Measurements from ENCODE around the gene DLL3.

Gene DLL3

GRCh38 chr19:39515551-39516191 lies 16.9 kb downstream of the DLL3 start:
- no peak overlapping the region for H3K4me3 ChIP-seq (ENCODE audit: low read depth, low read length)
- TF ChIP-seq CTCF (IDR thresholded peaks at IDR 0.05; ENCODE audit: low read depth, low read length): no peak
- no peak for DNase-seq (ENCODE audit: low read depth, low spot score)
- in situ Hi-C loops (cut with HindIII; ENCODE audit: low sequenced_read_pairs): no loop called here

GRCh38 chr19:39516270-39516669 lies 17.5 kb downstream of the DLL3 start:
- TF ChIP-seq CTCF (IDR thresholded peaks at IDR 0.05; ENCODE audit: low read depth, low read length): no peak
- H3K4me3 ChIP-seq (ENCODE audit: low read depth, low read length): no peak overlapping the region
- no peak for DNase-seq (ENCODE audit: low read depth, low spot score)
- in situ Hi-C loops (cut with HindIII; ENCODE audit: low sequenced_read_pairs): no loop called here

- TF ChIP-seq CTCF (IDR thresholded peaks at IDR 0.05; ENCODE audit: low read depth, low read length): no peak
- no peak for DNase-seq (ENCODE audit: low read depth, low spot score)
- no peak overlapping the region for H3K4me3 ChIP-seq (ENCODE audit: low read depth, low read length)
- in situ Hi-C loops (cut with HindIII; ENCODE audit: low sequenced_read_pairs): no loop called here
Observed at GRCh38 chr19:39517432-39517831, 18.7 kb downstream of the DLL3 start.

- H3K4me3 ChIP-seq (ENCODE audit: low read depth, low read length): no peak overlapping the region
- no peak for DNase-seq (ENCODE audit: low read depth, low spot score)
- in situ Hi-C loops (cut with HindIII; ENCODE audit: low sequenced_read_pairs): no loop called here
- TF ChIP-seq CTCF (IDR thresholded peaks at IDR 0.05; ENCODE audit: low read depth, low read length): no peak
Observed at GRCh38 chr19:39518458-39518857, 19.7 kb downstream of the DLL3 start.

GRCh38 chr19:39518975-39519374 lies 20.2 kb downstream of the DLL3 start:
- no peak for TF ChIP-seq CTCF (IDR thresholded peaks at IDR 0.05; ENCODE audit: low read depth, low read length)
- no peak for DNase-seq (ENCODE audit: low read depth, low spot score)
- in situ Hi-C loops (cut with HindIII; ENCODE audit: low sequenced_read_pairs): no loop called here
- H3K4me3 ChIP-seq (ENCODE audit: low read depth, low read length): no peak overlapping the region

- DNase-seq (ENCODE audit: low read depth, low spot score): no peak
- TF ChIP-seq CTCF (IDR thresholded peaks at IDR 0.05; ENCODE audit: low read depth, low read length): no peak
- no peak overlapping the region for H3K4me3 ChIP-seq (ENCODE audit: low read depth, low read length)
- in situ Hi-C loops (cut with HindIII; ENCODE audit: low sequenced_read_pairs): no loop called here
Observed at GRCh38 chr19:39520541-39521484, 22.1 kb downstream of the DLL3 start.

Measured in astrocyte of the spinal cord (primary cell).